Heart left ventricle (tissue), 16 donors: ENCODE results near the gene SFXN4. TPM values are rescaled to one million over a fixed set of nuclear protein-coding genes. Genes with fewer than 3 reads are reported as not detected.
A peak's percentile ranks its signal among the peaks of the same experiment; 100 is the strongest.
"Not testable (repeated sequence)": the region's sequence is repeated elsewhere in the genome, so short reads cannot be mapped to it uniquely, and the experiment has no call there.

Experiments
- ATAC-seq, 4 donors: fragments of 200-7000 bp; cut with Tn5 transposase; one replicate each; pipeline ENCODE4 v1.9.1; 2020 to 2022; ENCODE audit warnings: moderate library complexity in 4 of 4, mild to moderate bottlenecking in 3 of 4, moderate number of reproducible peaks in 1 of 4
- DNase-seq, 5 donors: peaks; one replicate each; pipeline ENCODE4 v3.0.0-alpha.2; 2020
- H3K27ac ChIP-seq, 12 donors: fragments of 200-600 bp; sonication (generic) in 4 of 12; one replicate each; pipeline versions ENCODE4 v1.5.0 to v1.8.0; 2016 to 2022; ENCODE audit warnings: mild to moderate bottlenecking in 2 of 12
- H3K27me3 ChIP-seq, 9 donors: fragments of 200-600 bp; sonication (generic) in 2 of 9; one replicate each; pipeline versions ENCODE4 v1.5.1 to v1.8.0; 2016 to 2022; ENCODE audit warnings: mild to moderate bottlenecking in 3 of 9
- H3K36me3 ChIP-seq, 9 donors: fragments of 200-600 bp; sonication (generic) in 2 of 9; one replicate each; pipeline versions ENCODE4 v1.5.0 to v1.8.0; 2018 to 2022; ENCODE audit warnings: mild to moderate bottlenecking in 2 of 9
- H3K4me1 ChIP-seq, 12 donors: fragments of 200-600 bp; sonication (generic) in 4 of 12; one replicate each; pipeline versions ENCODE4 v1.5.0 to v1.8.0; 2016 to 2022; ENCODE audit warnings: mild to moderate bottlenecking in 3 of 12
- H3K4me3 ChIP-seq, 12 donors: fragments of 200-600 bp; sonication (generic) in 4 of 12; one replicate each; pipeline versions ENCODE4 v1.5.0 to v1.8.0; 2017 to 2022; ENCODE audit warnings: mild to moderate bottlenecking in 9 of 12, moderate library complexity in 4 of 12
- H3K9me3 ChIP-seq, 12 donors: fragments of 200-600 bp; sonication (generic) in 4 of 12; one replicate each; pipeline versions ENCODE4 v1.5.0 to v1.8.0; 2016 to 2022; ENCODE audit warnings: mild to moderate bottlenecking in 1 of 12
- CTCF ChIP-seq, 12 donors: fragments of 200-600 bp; sonication (generic) in 4 of 12; IDR thresholded peaks; one replicate each; pipeline versions ENCODE4 v1.5.0 to v1.8.0; 2018 to 2022; ENCODE audit warnings: antibody characterized with exemption in 12 of 12, mild to moderate bottlenecking in 5 of 12
- POLR2A ChIP-seq, 2 donors: fragments of 450-650 bp; IDR thresholded peaks; one replicate each; pipeline ENCODE4 v1.6.1; 2017; ENCODE audit warnings: antibody characterized with exemption in 2 of 2, mild to moderate bottlenecking in 2 of 2, moderate library complexity in 2 of 2
- WGBS, 4 donors: extraction: QIAGEN DNeasy Blood & Tissue Kit in 2 of 4; methylation state at CpG; one replicate each; pipeline versions ENCODE4 v1.1.5 to v1.1.7; 2013 to 2018; 5-methylcytosine and 5-hydroxymethylcytosine counted together
- intact Hi-C, 10 donors: fragments of 100-400 bp; cut with DNase I; formaldehyde crosslinking; loops; one replicate each; pipeline versions ENCODE4 v1.11.1 to v1.14.2; 2022
- polyA plus RNA-seq, 2 donors: library from polyadenylated mRNA; stranded (reverse); fragments of 200-250 nt; gene quantifications; one replicate each; pipeline ENCODE4 v1.2.3, GENCODE V29; 2013
- total RNA-seq, 9 donors: library from RNA; depleted of rRNA in 2 of 9; stranded (reverse); fragments of >200 nt in 2 of 9; fragmentation: NEBNext Ultra II Directional in 3 of 9; extraction: Animal tissue kit (Norgen Biotek cat#: 25700) in 3 of 9; gene quantifications; one replicate each; pipeline versions ENCODE4 v1.1.0 to v1.2.4, GENCODE V29; 2016 to 2023
- donor health status: ischemic (EF 13 %, LVEDD 7.1; RV severe dilation, severe dysfunction).
- donor health status: healthy with polysubstance abuse.
- donor health status: DM: no; HTN: yes; CAD: no.
- donor health status: DM: no; HTN: no; CAD: no.
- donor health status: ischemic (EF 25% LVEDD 6.9; RV normal size, moderate dysfunction).
- donor health status: ischemic (EF 25% LVEDD 5.7; RV mildly dilated, moderate dysfunction).
- donor health status: healthy.
- donor health status: DM: yes; HTN: yes; CAD: no.
- donor health status: ischemic (EF 35%, LVEDD 5.7; RV mildly dilated, moderate dysfunction).
- donor health status: nonischemic (EF 11% LVEDD 7.7; RV severe dilation, severe dysfunction).
- donor health status: DM: yes; HTN: yes; CAD: no.
- donor health status: PGD.
- donor health status: ischemic (EF 29% LVEDD 5.4; RV normal size, mild dysfunction).
- donor health status: nonischemic (EF 23%, LVEDD 6.1; RV moderate dilation, normal function).

SFXN4 gene
- total and polyA plus RNA-seq, 11 donors = 33.2 to 68.5 (median 42.8) TPM

- no peaks in the 10 kb centered on the region for H3K27me3 ChIP-seq
- H3K36me3 ChIP-seq = no peaks in the 10 kb centered on the region
- TF ChIP-seq CTCF (IDR thresholded peaks at IDR 0.05) (no peak), POLR2A (IDR thresholded peaks at IDR 0.05) (no peak)
- intact Hi-C loops = loop anchor here in 1 of 10 donors (2.0 kb wide), 1 partner anchor 21 kb away; the partner anchor contains the start of gene EIF3A
- peaks cover 0 to 28% (median 11%) of the 10 kb centered on the region in 12 donors for H3K4me1 ChIP-seq
- no peaks in the 10 kb centered on the region for H3K9me3 ChIP-seq
- H3K27ac ChIP-seq = peak overlapping the region in 8 of 12 donors; percentile 0 to 67 (median 56)
- no peak for ATAC-seq
- no peak overlapping the region for H3K4me3 ChIP-seq
- no peak for DNase-seq
- WGBS, 4 donors = 66 to 73% (median 71%) methylated on average over 10 of the region's 10 CpGs
These were observed 64.0 kb downstream of the SFXN4 start for GRCh38 chr10:119101366-119102098.

GRCh38 chr10:119100434-119101238 is 64.9 kb downstream of the SFXN4 start:
- 55 to 76% (median 71%) methylated on average over 3 of the region's 3 CpGs for WGBS, 4 donors
- DNase-seq (no peak), ATAC-seq (peak in 1 of 4 donors; percentile 57)
- TF ChIP-seq POLR2A (IDR thresholded peaks at IDR 0.05) = no peak
- no peak for TF ChIP-seq CTCF (IDR thresholded peaks at IDR 0.05)
- H3K27ac ChIP-seq = peak overlapping the region in 11 of 12 donors; percentile 12 to 67 (median 53)
- no peaks in the 10 kb centered on the region for H3K9me3 ChIP-seq
- no peaks in the 10 kb centered on the region for H3K36me3 ChIP-seq
- intact Hi-C loops = loop anchor here in 1 of 10 donors (2.0 kb wide), 1 partner anchor 20 kb away; the partner anchor contains the start of gene EIF3A
- peaks cover 0 to 23% (median 11%) of the 10 kb centered on the region in 12 donors for H3K4me1 ChIP-seq
- H3K4me3 ChIP-seq = no peak overlapping the region
- H3K27me3 ChIP-seq = no peaks in the 10 kb centered on the region

- Histone ChIP-seq H3K27me3 (no peaks in the 10 kb centered on the region), H3K4me1 (peaks cover 0 to 12% (median 0%) of the 10 kb centered on the region in 12 donors), H3K9me3 (no peaks in the 10 kb centered on the region), H3K27ac (no peak overlapping the region), H3K36me3 (no peaks in the 10 kb centered on the region), H3K4me3 (no peak overlapping the region)
- ATAC-seq = no peak
- no peak for DNase-seq
- WGBS, 4 donors = 92 to 99% (median 97%) methylated on average over 3 of the region's 3 CpGs
- intact Hi-C loops = no loop called here
- TF ChIP-seq POLR2A (IDR thresholded peaks at IDR 0.05) (no peak), CTCF (IDR thresholded peaks at IDR 0.05) (no peak)
These were observed 66.9 kb downstream of the SFXN4 start for GRCh38 chr10:119098576-119098975.

- peaks cover 0 to 12% (median 0%) of the 10 kb centered on the region in 12 donors for H3K4me1 ChIP-seq
- H3K27me3 ChIP-seq, H3K36me3 ChIP-seq, H3K4me3 ChIP-seq, ATAC-seq, H3K9me3 ChIP-seq, H3K27ac ChIP-seq, intact Hi-C loops, DNase-seq: not testable (repeated sequence)
- WGBS, 4 donors = 94 to 96% (median 95%) methylated on average over 12 of the region's 12 CpGs
These were observed 68.7 kb downstream of the SFXN4 start for GRCh38 chr10:119096641-119097415.
